Left renal pelvis (tissue), 4 donors: Measurements from ENCODE around the gene DHRS11. TPM values are rescaled to one million over a fixed set of nuclear protein-coding genes. Genes with fewer than 3 reads are reported as not detected.

Experiments
- DNase-seq, 4 donors: peaks; one replicate each; pipeline ENCODE4 v3.0.0-alpha.2; 2013; ENCODE audit warnings: low read depth in 4 of 4, low spot score in 3 of 4
- polyA plus RNA-seq, 4 donors: library from polyadenylated mRNA; unstranded; fragments of 120-200 nt; gene quantifications; one replicate each; pipeline ENCODE4 v1.2.1, GENCODE V29; 2013; ENCODE audit not compliant: insufficient read length in 4 of 4

The DHRS11 gene
- 10 to 100 TPM in 3 of 4 donors, 1 to 10 TPM in 1; 7.1 to 30.8 (median 22.7) TPM for polyA plus RNA-seq

- peak in 1 of 4 donors; percentile 39 for DNase-seq
Observed at GRCh38 chr17:36591434-36592315, at the start of gene DHRS11. Gene DHRS11 (plus strand): TSS chr17:36591879. CDS start chr17:36592010, 131 bp downstream.

- DNase-seq, result no peak
Observed at GRCh38 chr17:36542755-36543154, 48.9 kb upstream of the DHRS11 start.

- DNase-seq, result peak in 3 of 4 donors; percentile 12 to 27 (median 23)
Observed at GRCh38 chr17:36544044-36544306, 47.7 kb upstream of the DHRS11 start.

DNA sequence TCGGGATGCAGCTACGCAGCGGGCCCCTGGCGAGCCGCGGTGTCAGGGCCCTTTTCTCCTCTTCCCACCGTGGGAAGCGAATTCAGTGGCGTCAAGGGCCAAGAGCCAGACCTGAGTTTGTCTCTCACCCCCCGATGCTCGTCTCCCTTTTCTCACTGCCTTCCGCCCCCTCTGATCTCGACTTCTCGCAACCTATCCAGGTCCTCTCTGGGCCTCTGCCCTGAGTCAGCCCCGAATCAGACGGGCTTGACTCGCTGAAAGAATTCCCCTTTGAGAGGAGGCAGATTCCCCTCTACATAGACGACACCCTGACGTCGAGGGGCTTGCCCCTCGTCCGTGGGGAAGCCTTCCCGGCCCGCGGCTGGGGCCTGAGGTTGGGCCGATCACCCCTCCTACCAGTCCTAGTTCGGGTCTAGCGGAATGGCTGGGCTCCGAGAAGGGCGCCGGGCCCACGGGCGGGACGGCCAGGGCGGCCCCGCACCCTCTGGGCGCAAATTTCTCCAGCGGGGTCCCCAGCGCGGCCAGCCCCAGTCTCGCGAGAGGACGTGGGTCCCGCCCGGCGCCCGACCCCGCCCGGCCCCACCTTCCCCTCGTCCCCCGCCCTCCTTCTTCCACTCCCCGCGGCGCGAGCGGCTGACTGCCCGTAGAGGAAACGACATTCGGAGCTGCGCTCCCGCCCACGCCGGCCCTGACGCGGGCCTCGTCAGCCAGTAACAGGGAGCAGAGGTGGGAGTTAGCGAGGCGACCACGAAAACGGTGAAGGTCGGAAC lies 47.2 kb upstream of the DHRS11 start, which contains the start of gene GGNBP2:
Gene GGNBP2, plus strand, starts transcription at position 613 of the 770 bp plus-strand sequence. CDS start 806 bp downstream, outside the sequence.
- peak; percentile 82 to 88 (median 84) for DNase-seq

- no peak for DNase-seq
Observed at GRCh38 chr17:36545077-36545464, 46.6 kb upstream of the DHRS11 start.

DNA sequence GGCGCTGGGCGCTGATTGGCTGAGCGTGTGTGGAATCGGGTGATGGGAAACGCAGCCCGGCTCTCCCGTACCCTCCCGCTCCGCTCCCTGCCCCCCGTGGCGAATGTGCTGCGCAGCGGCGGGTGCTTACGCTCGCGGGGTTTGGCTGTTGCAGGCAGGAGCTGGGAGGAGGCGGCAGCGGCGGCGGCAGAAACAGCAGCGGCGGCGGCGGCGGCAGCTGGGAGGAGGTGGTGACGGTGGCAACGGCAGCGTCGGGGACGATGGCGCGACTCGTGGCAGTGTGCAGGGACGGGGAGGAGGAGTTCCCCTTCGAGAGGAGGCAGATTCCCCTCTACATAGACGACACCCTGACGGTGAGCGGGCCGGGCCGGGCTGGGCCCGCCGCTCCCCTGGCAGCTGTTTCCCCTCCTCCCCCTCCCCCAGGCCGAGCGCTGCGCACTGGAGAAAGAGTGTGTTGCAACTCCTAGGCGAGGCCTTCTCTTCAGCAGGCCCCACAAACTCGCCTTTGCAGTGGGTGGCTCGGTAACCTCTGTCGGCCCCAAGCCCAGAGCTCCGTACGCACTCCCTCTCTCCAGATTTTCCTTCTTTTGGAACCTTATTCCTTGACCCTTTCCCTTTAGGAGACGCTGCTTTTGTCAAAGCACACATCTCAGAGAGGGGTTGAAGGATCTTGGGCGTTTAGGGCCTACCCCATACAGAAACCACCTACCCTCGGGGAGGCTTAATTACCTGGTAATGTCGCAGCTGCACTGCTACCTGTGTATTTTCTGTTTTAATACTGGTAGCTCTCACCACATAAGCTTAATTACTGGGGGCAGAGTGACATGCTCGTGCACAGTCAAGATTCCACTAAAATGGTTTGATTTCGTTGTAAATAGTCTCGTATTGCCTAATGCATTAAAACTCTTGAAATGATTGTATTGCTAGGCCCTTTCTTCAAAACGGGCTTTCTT lies 45.9 kb upstream of the DHRS11 start:
- DNase-seq, result peak; percentile 89 to 96 (median 96)

DNA sequence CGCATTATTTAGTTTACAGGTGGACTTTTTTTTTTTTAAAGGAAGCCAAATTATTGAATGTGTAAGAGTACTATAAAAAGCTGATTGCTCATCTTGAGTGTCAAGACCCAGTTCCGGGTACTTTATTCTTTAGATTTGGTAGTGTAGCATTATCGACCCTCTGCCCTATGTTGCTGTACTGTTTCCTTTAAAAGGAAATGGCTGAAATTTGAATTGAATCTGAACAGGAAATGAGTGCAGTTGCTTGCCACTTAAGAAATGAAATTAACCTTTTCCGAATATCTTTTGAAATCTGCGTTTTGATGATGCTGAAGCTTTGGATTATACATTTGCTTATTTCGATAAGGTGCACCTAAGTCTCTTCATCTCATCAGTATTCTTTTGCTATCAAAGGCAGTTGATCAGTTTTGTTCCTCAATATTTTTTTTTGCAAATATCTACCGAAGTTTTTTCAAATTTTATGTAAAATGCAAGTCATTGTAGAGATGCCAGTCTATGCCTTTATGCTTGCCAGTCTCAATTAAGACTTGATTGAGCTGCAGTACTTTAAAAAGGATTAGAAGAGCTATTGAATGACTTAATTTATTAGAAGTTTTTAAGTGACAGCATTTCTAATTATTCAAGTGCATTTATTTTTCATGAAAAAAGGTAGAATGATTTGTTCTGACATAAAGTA lies 45.1 kb upstream of the DHRS11 start:
- DNase-seq, result no peak

DNA sequence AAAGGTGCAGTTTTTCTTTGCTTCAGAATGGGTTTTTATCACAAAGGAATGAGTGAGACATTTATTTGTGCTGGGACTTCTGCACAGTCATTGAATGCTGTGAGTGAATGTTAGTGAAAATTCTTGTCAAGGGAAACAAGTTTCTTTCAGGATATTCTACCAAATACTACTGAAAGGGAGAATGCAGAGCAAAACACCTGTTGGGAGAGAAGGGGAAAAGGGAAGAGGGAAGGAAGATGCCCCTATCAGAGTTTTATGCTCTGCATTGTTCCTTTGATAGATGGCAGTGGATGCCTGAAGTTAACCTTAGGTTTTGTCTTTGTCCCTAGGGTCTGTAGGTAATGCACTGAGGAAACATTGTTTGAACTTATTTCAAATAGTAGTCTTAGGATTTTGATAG lies 43.9 kb upstream of the DHRS11 start:
- no peak for DNase-seq

DNA sequence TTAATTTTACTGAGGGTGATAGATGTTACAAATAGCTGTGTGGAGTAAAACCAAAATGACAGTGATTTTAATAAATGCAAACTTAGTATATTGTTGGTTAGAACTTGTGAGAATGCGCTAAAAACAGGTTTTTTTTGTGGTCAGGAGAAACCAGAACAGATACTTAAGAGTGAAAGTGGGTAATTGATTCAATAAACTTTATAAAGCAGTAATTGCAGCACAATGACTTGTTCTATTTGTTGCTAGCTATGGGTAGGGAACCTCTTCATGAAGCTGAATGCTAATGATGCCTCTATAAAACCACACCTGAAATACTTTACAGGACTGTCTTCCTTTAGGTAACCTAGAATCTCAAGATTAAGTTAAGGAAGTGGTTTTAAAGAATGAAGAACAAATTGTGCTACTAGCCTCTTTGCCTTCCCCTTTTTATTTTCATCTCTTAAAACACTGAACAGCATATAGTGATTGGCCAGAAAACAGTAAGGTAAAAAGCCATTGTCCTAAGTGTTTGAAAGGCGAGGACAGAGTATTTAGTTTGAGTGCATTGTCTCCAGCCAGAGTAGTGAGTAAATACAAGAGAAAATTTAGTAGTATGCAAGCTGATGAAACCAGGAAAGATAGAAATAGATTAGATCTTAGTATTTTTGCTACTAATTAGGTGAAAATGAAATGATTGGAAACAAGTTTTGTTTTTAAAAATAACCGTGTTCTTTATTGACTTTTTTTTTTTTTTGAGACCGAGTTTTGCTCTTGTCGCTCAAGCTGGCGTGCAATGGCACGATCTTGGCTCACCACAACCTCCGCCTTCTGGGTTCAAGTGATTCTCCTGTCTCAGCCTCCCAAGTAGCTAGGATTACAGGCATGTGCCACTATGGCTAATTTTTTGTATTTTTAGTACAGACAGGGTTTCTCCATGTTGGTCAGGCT lies 40.9 kb upstream of the DHRS11 start:
- DNase-seq, result no peak

- DNase-seq, result no peak
Observed at GRCh38 chr17:36553459-36553858, 38.2 kb upstream of the DHRS11 start.

- no peak for DNase-seq
Observed at GRCh38 chr17:36566081-36566480, 25.6 kb upstream of the DHRS11 start.

DNA sequence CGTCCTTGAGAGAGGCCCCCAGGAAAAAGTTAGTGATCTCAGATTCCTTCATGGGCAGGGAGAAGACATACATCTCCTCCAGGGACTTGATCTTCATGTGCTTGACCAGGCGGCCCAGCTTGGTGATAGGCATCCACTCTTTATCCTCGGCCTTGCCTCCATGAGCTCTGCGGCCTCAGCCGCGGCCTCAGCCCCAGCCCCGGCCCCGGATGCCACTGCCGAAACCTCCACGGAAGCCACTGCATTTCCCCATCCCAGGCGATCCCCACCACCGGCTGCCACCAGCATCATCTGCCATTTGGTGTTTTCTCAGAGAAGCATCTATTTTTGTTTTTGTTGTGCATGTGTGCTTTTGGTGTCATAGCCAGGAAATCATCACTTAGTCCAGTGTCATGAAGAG lies 16.7 kb upstream of the DHRS11 start:
- no peak for DNase-seq

DNA sequence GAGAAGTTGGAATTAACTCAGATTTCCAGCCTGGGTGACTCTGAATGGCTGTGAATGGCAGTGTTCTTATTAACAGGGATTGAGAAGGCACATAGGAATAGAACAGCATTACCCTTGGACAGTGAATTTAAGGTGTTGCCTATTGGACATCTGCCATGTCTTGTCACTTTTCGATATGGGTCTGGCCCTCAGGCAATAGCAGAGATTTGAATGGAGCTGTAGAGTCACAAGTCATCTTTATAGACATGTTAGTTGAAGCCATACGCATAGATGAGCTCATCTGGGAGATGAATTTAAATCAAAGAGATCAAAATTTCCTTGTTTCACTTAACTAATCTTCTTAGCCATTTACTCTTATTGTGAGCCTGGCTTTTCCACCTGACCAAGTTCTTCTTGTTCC lies 14.9 kb upstream of the DHRS11 start:
- no peak for DNase-seq

DNA sequence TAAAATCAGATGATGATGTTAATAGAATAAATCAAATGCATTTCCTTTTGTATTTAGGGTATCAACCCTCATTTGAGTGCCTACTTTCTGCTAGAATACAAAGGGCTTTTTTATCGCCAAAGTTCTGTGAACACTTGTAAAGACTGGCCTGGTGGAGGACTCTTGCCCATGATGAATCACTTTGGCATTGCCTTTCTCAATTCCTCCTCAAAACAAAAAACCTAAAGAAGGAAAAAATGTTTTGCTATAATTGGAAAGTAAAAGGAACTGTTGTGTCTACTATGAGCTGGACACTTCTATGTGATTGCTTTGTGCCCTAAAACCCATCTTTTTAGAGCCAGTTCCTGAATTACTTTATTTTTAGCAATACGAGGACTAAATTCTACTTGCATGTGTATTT lies 13.0 kb upstream of the DHRS11 start:
- no peak for DNase-seq

- DNase-seq, result no peak
Observed at GRCh38 chr17:36583787-36584186, 7.9 kb upstream of the DHRS11 start.

DNA sequence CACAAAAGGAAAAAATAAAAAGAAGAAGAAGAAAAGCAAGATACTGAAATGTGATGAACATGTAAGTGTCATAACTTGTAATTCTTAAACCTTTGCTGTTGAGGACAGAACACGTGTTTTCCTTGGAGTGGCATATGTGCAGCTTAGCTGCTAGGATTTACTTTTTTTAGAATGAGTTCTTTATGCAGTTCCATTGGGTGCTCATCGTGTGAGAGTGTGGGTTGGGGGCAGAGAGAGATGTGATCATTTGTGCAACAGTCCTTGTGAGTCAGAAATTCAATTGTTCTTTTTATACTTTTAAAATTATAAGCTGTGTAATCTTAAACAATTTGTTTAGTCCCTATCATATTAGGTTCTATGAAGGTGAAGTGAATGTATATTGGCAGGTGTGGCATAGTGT lies 5.5 kb upstream of the DHRS11 start:
- no peak for DNase-seq

- no peak for DNase-seq
Observed at GRCh38 chr17:36590082-36590481, 1.6 kb upstream of the DHRS11 start.

DNA sequence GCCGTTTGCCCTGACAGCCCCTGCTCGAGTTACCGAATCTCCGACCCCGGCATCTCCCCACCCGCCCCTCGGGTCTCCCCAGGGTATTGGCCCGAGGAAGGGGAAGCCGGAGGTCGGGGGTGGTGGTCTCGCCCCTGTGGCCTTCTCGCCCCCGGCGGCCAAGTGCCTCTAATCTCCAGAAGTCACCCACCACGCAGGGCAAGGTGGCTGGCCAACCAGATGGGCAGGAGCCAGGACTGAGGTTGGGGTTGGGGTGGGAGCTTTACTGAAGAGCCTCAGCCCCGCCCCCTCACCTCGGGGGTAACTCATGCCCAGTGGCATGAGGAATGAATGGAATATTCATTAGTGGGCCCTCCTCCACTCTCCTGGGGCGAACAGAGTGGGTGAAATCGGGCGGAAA lies 637 bp downstream of the DHRS11 start:
- DNase-seq, result no peak

- no peak for DNase-seq
Observed at GRCh38 chr17:36592716-36593321, 1.1 kb downstream of the DHRS11 start.
